K562 (cell line): Measurements from ENCODE around the gene WIPF1. TPM values are rescaled to one million over a fixed set of nuclear protein-coding genes. Genes with fewer than 3 reads are reported as not detected.

Experiments used
- CREM ChIP-seq: IDR thresholded peaks from 2 replicates; pipeline ENCODE4 v1.6.1; 2014; ENCODE audit warnings: antibody characterized with exemption, low read depth
- E2F5 ChIP-seq: sonication (generic); formaldehyde crosslinking; IDR thresholded peaks from 2 replicates; pipeline ENCODE4 v1.8.0; 2022; ENCODE audit warnings: mild to moderate bottlenecking, missing genetic modification reagents
- GTF2B ChIP-seq: IDR thresholded peaks from 2 replicates; pipeline ENCODE4 v1.6.1; 2011; ENCODE audit not compliant: insufficient read length; ENCODE audit errors: extremely low read depth
- MAFG ChIP-seq: fragments of 450-650 bp; conservative IDR thresholded peaks from 2 replicates; pipeline ENCODE4 v1.6.1; 2016; ENCODE audit warnings: missing genetic modification characterization, missing compliant biosample characterization
- NKRF ChIP-seq: fragments of 450-650 bp; IDR thresholded peaks from 2 replicates; pipeline ENCODE4 v1.6.1; 2016; ENCODE audit warnings: borderline replicate concordance
- TCF3 ChIP-seq: sonication (generic); formaldehyde crosslinking; IDR thresholded peaks from 2 replicates; pipeline ENCODE4 v1.4.0; 2020; ENCODE audit warnings: mild to moderate bottlenecking, missing genetic modification reagents
- ZBTB12 ChIP-seq: fragments of 250-450 bp; sonication (Bioruptor Pico); IDR thresholded peaks from 2 replicates; pipeline ENCODE4 v1.4.0; 2020
- ZNF174 ChIP-seq: fragments of 250-450 bp; sonication (Bioruptor Pico); IDR thresholded peaks from 2 replicates; pipeline ENCODE4 v1.4.0; 2020; ENCODE audit warnings: mild to moderate bottlenecking
- ZNF277 ChIP-seq: fragments of 250-450 bp; sonication (Bioruptor Pico); IDR thresholded peaks from 2 replicates; pipeline ENCODE4 v1.8.0; 2022; ENCODE audit warnings: inconsistent platforms, mild to moderate bottlenecking, moderate library complexity, borderline replicate concordance
- ZNF395 ChIP-seq: fragments of 200-800 bp; sonication (Bioruptor generic); IDR thresholded peaks from 2 replicates; pipeline ENCODE4 v1.6.1; 2017; ENCODE audit warnings: missing genetic modification characterization, missing compliant biosample characterization
- polyA plus RNA-seq, 8 experiments: library from polyadenylated mRNA; depleted of rRNA in 4 of 8; stranded (reverse) in 5 of 8; unstranded in 3 of 8; fragments of >200 nt; fragmentation: Nextera tagmentation in 2 of 8; fragmentation: Illumina TruSeq in 1 of 8; extraction: Ambion mirVana in 2 of 8; extraction: Trizol in 1 of 8; gene quantifications; 2 replicates each; pipeline versions ENCODE4 v1.2.1 to v1.2.3, GENCODE V29; 2011 to 2014; ENCODE audit warnings: inconsistent platforms in 1 of 8, missing spikeins in 1 of 8
- total RNA-seq, 7 experiments: library from RNA; depleted of rRNA in 6 of 7; stranded (reverse); fragments of >200 nt in 6 of 7; fragmentation: Illumina TruSeq in 2 of 7; extraction: Trizol in 2 of 7; gene quantifications; 2 replicates each; pipeline versions ENCODE4 v1.2.1 to v1.2.3, GENCODE V29; 2011 to 2021; ENCODE audit warnings: low replicate concordance in 1 of 7

The WIPF1 gene
- total and polyA plus RNA-seq, 9 of the 15 experiments (the other 6 are each of a cell fraction or from before 2014, with no cell fraction given) = 0.54 to 4.9 (median 2.4) TPM

GRCh38 chr2:174597345-174598047 lies at the start of gene WIPF1 (continued):
- TF ChIP-seq ZNF277 (CRISPR knock-in tag) (no peak), ZNF395 (CRISPR knock-in tag) (peak; percentile 84), GTF2B (no peak), MAFG (tag) (no peak), TCF3 (CRISPR knock-in tag) (no peak), CREM (no peak), E2F5 (CRISPR knock-in tag) (no peak), NKRF (no peak), ZNF174 (CRISPR knock-in tag) (no peak), ZBTB12 (CRISPR knock-in tag) (0 out of 2 replicates have a peak, but pooled peaks have one; percentile 14)
- TF ChIP-seq, all 486 proteins: peak for 18
